Measurements from ENCODE around the gene ANKRD30A.

ANKRD30A gene

GRCh38 chr10:37275216-37275777 is 149.9 kb downstream of the ANKRD30A start:
- H4K20me1 ChIP-seq (ENCODE audit: insufficient read depth, low read length), result no peaks in the 10 kb centered on the region
- no peaks in the 10 kb centered on the region for H3K79me2 ChIP-seq (ENCODE audit: insufficient read depth, low read length)
- no peak overlapping the region for H3K27ac ChIP-seq (ENCODE audit: low read length)
- no peak overlapping the region for H3K9ac ChIP-seq (ENCODE audit: low read depth, low read length)
- H3K36me3 ChIP-seq (ENCODE audit: insufficient read depth, low read length), result no peaks in the 10 kb centered on the region
- no peaks in the 10 kb centered on the region for H3K4me1 ChIP-seq (ENCODE audit: insufficient read depth, low read length)
- no peak overlapping the region for H3K4me3 ChIP-seq (ENCODE audit: low read depth in 1 of 2, low read length in 2 of 2)
- ATAC-seq (ENCODE audit: insufficient read depth, low read depth), result no peak
- peaks cover 6% of the 10 kb centered on the region for H3K9me3 ChIP-seq (ENCODE audit: insufficient read depth, low read length, severe bottlenecking)
- no peaks in the 10 kb centered on the region for H3K27me3 ChIP-seq (ENCODE audit: insufficient read depth, low read length, poor library complexity)
- DNase-seq, result no peak
- no peak overlapping the region for H2AFZ ChIP-seq (ENCODE audit: low read depth, low read length)
- TF ChIP-seq, protein P1, sequence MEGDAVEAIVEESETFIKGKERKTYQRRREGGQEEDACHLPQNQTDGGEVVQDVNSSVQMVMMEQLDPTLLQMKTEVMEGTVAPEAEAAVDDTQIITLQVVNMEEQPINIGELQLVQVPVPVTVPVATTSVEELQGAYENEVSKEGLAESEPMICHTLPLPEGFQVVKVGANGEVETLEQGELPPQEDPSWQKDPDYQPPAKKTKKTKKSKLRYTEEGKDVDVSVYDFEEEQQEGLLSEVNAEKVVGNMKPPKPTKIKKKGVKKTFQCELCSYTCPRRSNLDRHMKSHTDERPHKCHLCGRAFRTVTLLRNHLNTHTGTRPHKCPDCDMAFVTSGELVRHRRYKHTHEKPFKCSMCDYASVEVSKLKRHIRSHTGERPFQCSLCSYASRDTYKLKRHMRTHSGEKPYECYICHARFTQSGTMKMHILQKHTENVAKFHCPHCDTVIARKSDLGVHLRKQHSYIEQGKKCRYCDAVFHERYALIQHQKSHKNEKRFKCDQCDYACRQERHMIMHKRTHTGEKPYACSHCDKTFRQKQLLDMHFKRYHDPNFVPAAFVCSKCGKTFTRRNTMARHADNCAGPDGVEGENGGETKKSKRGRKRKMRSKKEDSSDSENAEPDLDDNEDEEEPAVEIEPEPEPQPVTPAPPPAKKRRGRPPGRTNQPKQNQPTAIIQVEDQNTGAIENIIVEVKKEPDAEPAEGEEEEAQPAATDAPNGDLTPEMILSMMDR (IDR thresholded peaks at IDR 0.05; ENCODE audit: borderline replicate concordance, extremely low read depth, low read length, poor library complexity, severe bottlenecking), result no peak
- no peak overlapping the region for H3K4me2 ChIP-seq (ENCODE audit: insufficient read depth, low read length)

- no peaks in the 10 kb centered on the region for H3K79me2 ChIP-seq (ENCODE audit: insufficient read depth, low read length)
- H4K20me1 ChIP-seq (ENCODE audit: insufficient read depth, low read length), result no peaks in the 10 kb centered on the region
- DNase-seq, result no peak
- H3K27me3 ChIP-seq (ENCODE audit: insufficient read depth, low read length, poor library complexity), result no peaks in the 10 kb centered on the region
- H3K4me3 ChIP-seq (ENCODE audit: low read depth in 1 of 2, low read length in 2 of 2), result no peak overlapping the region
- TF ChIP-seq, protein P1 (IDR thresholded peaks at IDR 0.05; ENCODE audit: borderline replicate concordance, extremely low read depth, low read length, poor library complexity, severe bottlenecking), result no peak
- no peak for TF ChIP-seq EZH2 (IDR thresholded peaks at IDR 0.05; ENCODE audit: borderline replicate concordance, low read depth, low read length, severe bottlenecking)
- no peaks in the 10 kb centered on the region for H3K36me3 ChIP-seq (ENCODE audit: insufficient read depth, low read length)
- no peaks in the 10 kb centered on the region for H3K9me3 ChIP-seq (ENCODE audit: insufficient read depth, low read length, severe bottlenecking)
- no peak overlapping the region for H3K27ac ChIP-seq (ENCODE audit: low read length)
- ATAC-seq (ENCODE audit: insufficient read depth, low read depth), result no peak
- no peak overlapping the region for H2AFZ ChIP-seq (ENCODE audit: low read depth, low read length)
- H3K9ac ChIP-seq (ENCODE audit: low read depth, low read length), result no peak overlapping the region
- no peak overlapping the region for H3K4me2 ChIP-seq (ENCODE audit: insufficient read depth, low read length)
- H3K4me1 ChIP-seq (ENCODE audit: insufficient read depth, low read length), result no peaks in the 10 kb centered on the region
These were observed 159.7 kb downstream of the ANKRD30A start for GRCh38 chr10:37285063-37285462.

DNA sequence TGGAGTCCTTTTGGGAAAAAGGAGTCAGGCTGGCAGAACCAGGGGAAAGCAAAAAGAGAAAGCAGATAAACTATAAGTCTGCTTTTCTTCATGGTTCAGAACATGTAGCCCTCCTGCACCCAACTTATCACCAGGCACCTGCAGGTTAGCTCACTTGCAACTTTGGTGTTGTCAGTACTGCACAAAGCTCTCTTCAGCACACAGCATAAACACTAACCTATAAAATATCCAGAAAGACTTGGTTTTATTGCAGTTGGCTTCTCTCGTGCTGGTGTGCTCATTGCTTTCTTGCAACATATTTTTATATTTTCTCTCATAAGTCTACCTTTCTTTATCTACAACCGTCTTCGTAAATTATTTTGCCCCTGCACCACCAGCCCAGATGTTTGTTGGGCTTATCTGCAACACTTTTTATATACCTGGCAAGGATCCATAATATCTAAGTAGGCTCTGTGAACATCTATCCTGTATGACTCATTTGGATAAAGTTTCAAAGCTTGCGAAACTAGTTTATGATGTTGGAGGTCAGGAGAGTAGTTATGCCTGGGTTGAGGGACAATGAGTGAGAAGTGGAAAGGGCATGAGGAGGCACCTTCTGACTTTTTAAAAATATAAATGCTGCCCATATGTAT is 164.6 kb downstream of the ANKRD30A start:
- H4K20me1 ChIP-seq (ENCODE audit: insufficient read depth, low read length), result no peaks in the 10 kb centered on the region
- no peaks in the 10 kb centered on the region for H3K9me3 ChIP-seq (ENCODE audit: insufficient read depth, low read length, severe bottlenecking)
- H3K79me2 ChIP-seq (ENCODE audit: insufficient read depth, low read length), result no peaks in the 10 kb centered on the region
- H3K27me3 ChIP-seq (ENCODE audit: insufficient read depth, low read length, poor library complexity), result no peaks in the 10 kb centered on the region
- no peak overlapping the region for H2AFZ ChIP-seq (ENCODE audit: low read depth, low read length)
- no peak overlapping the region for H3K4me3 ChIP-seq (ENCODE audit: low read depth in 1 of 2, low read length in 2 of 2)
- no peak for ATAC-seq (ENCODE audit: insufficient read depth, low read depth)
- no peak overlapping the region for H3K9ac ChIP-seq (ENCODE audit: low read depth, low read length)
- DNase-seq, result no peak
- TF ChIP-seq, protein P1 (IDR thresholded peaks at IDR 0.05; ENCODE audit: borderline replicate concordance, extremely low read depth, low read length, poor library complexity, severe bottlenecking), result no peak
- TF ChIP-seq EZH2 (IDR thresholded peaks at IDR 0.05; ENCODE audit: borderline replicate concordance, low read depth, low read length, severe bottlenecking), result no peak
- H3K27ac ChIP-seq (ENCODE audit: low read length), result no peak overlapping the region
- H3K36me3 ChIP-seq (ENCODE audit: insufficient read depth, low read length), result no peaks in the 10 kb centered on the region
- no peaks in the 10 kb centered on the region for H3K4me1 ChIP-seq (ENCODE audit: insufficient read depth, low read length)
- no peak overlapping the region for H3K4me2 ChIP-seq (ENCODE audit: insufficient read depth, low read length)

Data from DND-41 (cell line).